HepG2 (cell line): Measurements from ENCODE around the gene POU5F1. TPM values are rescaled to one million over a fixed set of nuclear protein-coding genes. Genes with fewer than 3 reads are reported as not detected.

Source experiments
- CBX2 ChIP-seq, 2 experiments: fragments of 200-600 bp in 1 of 2; sonication (generic); formaldehyde crosslinking in 1 of 2; IDR thresholded peaks; 2 replicates each; pipeline versions ENCODE4 v1.7.0 to v1.8.1; 2018 to 2022; ENCODE audit warnings: low read depth in 2 of 2, low read length in 1 of 2, mild to moderate bottlenecking in 1 of 2, missing genetic modification reagents in 1 of 2
- GATAD1 ChIP-seq: IDR thresholded peaks from 2 replicates; pipeline ENCODE4 v1.6.1; 2016; ENCODE audit warnings: missing genetic modification reagents, missing compliant biosample characterization
- KAT8 ChIP-seq: IDR thresholded peaks from 2 replicates; pipeline ENCODE4 v1.6.1; 2016; ENCODE audit warnings: missing genetic modification reagents, missing compliant biosample characterization
- MAZ ChIP-seq, 2 experiments: sonication (generic) in 1 of 2; formaldehyde crosslinking in 1 of 2; IDR thresholded peaks; 2 replicates each; pipeline versions ENCODE4 v1.5.0 to v1.6.1; 2012 to 2020; ENCODE audit warnings: low read depth in 2 of 2, mild to moderate bottlenecking in 2 of 2, borderline replicate concordance in 1 of 2, improper control_type of control experiment in 1 of 2, low read length in 1 of 2, missing genetic modification reagents in 1 of 2, moderate library complexity in 1 of 2
- ZGPAT ChIP-seq: IDR thresholded peaks from 2 replicates; pipeline ENCODE4 v1.6.1; 2016; ENCODE audit warnings: mild to moderate bottlenecking
- ZNF407 ChIP-seq: sonication (generic); formaldehyde crosslinking; IDR thresholded peaks from one replicate; pipeline ENCODE4 v1.5.1; 2020; ENCODE audit warnings: mild to moderate bottlenecking, missing genetic modification reagents; ENCODE audit errors: not compliant biosample characterization
- ZNF543 ChIP-seq: sonication (generic); formaldehyde crosslinking; IDR thresholded peaks from 2 replicates; pipeline ENCODE4 v1.4.0; 2020; ENCODE audit warnings: mild to moderate bottlenecking, missing genetic modification reagents
- ZNF792 ChIP-seq: IDR thresholded peaks from 2 replicates; pipeline ENCODE4 v1.6.1; 2016
- ZSCAN12 ChIP-seq: sonication (generic); formaldehyde crosslinking; IDR thresholded peaks from 2 replicates; pipeline ENCODE4 v1.9.0; 2021; ENCODE audit warnings: mild to moderate bottlenecking, missing genetic modification reagents
- polyA plus RNA-seq, 8 experiments: library from polyadenylated mRNA; depleted of rRNA in 3 of 8; stranded (reverse) in 7 of 8; unstranded in 1 of 8; fragments of >200 nt; fragmentation: Illumina TruSeq in 4 of 8; extraction: Trizol in 4 of 8; gene quantifications; 2 replicates each; pipeline versions ENCODE4 v1.2.1 to v1.2.3, GENCODE V29; 2011 to 2016; ENCODE audit warnings: low read depth in 4 of 8, missing spikeins in 1 of 8, mixed read lengths in 1 of 8; ENCODE audit not compliant: insufficient read depth in 1 of 8
- total RNA-seq, 5 experiments: library from RNA; depleted of rRNA; stranded (reverse); fragments of >200 nt; fragmentation: Illumina TruSeq; extraction: Trizol; gene quantifications; 2 replicates each; pipeline ENCODE4 v1.2.3, GENCODE V29; 2016; ENCODE audit warnings: low read depth in 1 of 5
- TF ChIP-seq, protein P1 (sequence below): sonication (generic); formaldehyde crosslinking; IDR thresholded peaks from 2 replicates; pipeline ENCODE4 v1.4.0; 2020; ENCODE audit warnings: missing genetic modification reagents, mild to moderate bottlenecking, borderline replicate concordance
- TF ChIP-seq, protein P2 (sequence below): sonication (generic); formaldehyde crosslinking; IDR thresholded peaks from 2 replicates; pipeline ENCODE4 v1.4.0; 2020; ENCODE audit warnings: missing genetic modification reagents, borderline replicate concordance

Gene POU5F1
- total and polyA plus RNA-seq, 2 of the 13 experiments (the other 11 are each of a cell fraction or from before 2014, with no cell fraction given), result 2.5 to 7.2 TPM

GRCh38 chr6:31203345-31203979 is 33.0 kb upstream of the POU5F1 start (continued):
- TF ChIP-seq ZNF407 (CRISPR knock-in tag), result no peak
- TF ChIP-seq, protein P1, sequence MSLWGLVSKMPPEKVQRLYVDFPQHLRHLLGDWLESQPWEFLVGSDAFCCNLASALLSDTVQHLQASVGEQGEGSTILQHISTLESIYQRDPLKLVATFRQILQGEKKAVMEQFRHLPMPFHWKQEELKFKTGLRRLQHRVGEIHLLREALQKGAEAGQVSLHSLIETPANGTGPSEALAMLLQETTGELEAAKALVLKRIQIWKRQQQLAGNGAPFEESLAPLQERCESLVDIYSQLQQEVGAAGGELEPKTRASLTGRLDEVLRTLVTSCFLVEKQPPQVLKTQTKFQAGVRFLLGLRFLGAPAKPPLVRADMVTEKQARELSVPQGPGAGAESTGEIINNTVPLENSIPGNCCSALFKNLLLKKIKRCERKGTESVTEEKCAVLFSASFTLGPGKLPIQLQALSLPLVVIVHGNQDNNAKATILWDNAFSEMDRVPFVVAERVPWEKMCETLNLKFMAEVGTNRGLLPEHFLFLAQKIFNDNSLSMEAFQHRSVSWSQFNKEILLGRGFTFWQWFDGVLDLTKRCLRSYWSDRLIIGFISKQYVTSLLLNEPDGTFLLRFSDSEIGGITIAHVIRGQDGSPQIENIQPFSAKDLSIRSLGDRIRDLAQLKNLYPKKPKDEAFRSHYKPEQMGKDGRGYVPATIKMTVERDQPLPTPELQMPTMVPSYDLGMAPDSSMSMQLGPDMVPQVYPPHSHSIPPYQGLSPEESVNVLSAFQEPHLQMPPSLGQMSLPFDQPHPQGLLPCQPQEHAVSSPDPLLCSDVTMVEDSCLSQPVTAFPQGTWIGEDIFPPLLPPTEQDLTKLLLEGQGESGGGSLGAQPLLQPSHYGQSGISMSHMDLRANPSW (CRISPR knock-in tag), result peak; percentile 23; the same call in 1 of the 2 replicates
- TF ChIP-seq, protein P2, sequence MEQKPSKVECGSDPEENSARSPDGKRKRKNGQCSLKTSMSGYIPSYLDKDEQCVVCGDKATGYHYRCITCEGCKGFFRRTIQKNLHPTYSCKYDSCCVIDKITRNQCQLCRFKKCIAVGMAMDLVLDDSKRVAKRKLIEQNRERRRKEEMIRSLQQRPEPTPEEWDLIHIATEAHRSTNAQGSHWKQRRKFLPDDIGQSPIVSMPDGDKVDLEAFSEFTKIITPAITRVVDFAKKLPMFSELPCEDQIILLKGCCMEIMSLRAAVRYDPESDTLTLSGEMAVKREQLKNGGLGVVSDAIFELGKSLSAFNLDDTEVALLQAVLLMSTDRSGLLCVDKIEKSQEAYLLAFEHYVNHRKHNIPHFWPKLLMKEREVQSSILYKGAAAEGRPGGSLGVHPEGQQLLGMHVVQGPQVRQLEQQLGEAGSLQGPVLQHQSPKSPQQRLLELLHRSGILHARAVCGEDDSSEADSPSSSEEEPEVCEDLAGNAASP (CRISPR knock-in tag), result no peak
- TF ChIP-seq CBX2 (IDR thresholded peaks at IDR 0.05; ENCODE audit: low read depth, low read length), result no peak
- TF ChIP-seq CBX2 (CRISPR knock-in tag; IDR thresholded peaks at IDR 0.05; ENCODE audit: low read depth), result no peak
- TF ChIP-seq ZNF543 (CRISPR knock-in tag), result peak; percentile 49; the same call in 1 of the 2 replicates
- no peak for TF ChIP-seq ZSCAN12 (CRISPR knock-in tag)
- no peak for TF ChIP-seq MAZ (IDR thresholded peaks at IDR 0.05; ENCODE audit: borderline replicate concordance, low read depth, low read length)
- TF ChIP-seq MAZ (CRISPR knock-in tag; IDR thresholded peaks at IDR 0.05; ENCODE audit: low read depth), result 0 out of 2 replicates have a peak, but pooled peaks have one; percentile 14
- TF ChIP-seq ZGPAT, result peak; percentile 45
- 0 out of 2 replicates have a peak, but pooled peaks have one; percentile 28 for TF ChIP-seq ZNF792 (CRISPR knock-in tag)
- TF ChIP-seq GATAD1, result no peak
- TF ChIP-seq KAT8 (CRISPR knock-in tag), result peak; percentile 10; the same call in 1 of the 2 replicates
